Thymus (tissue), 14 donors: ENCODE data around the gene TARDBP. TPM values are rescaled to one million over a fixed set of nuclear protein-coding genes. Genes with fewer than 3 reads are reported as not detected.

Source experiments
- DNase-seq, 9 donors: peaks; one replicate each; pipeline ENCODE4 v3.0.0-alpha.2; 2013; ENCODE audit warnings: low spot score in 9 of 9, low read depth in 6 of 9, missing footprints in 1 of 9
- H3K27ac ChIP-seq, 2 donors: one replicate each; pipeline ENCODE4 v1.5.1; 2013; ENCODE audit warnings: control low read depth in 1 of 2, low read depth in 1 of 2, low read length in 1 of 2, mild to moderate bottlenecking in 1 of 2, moderate library complexity in 1 of 2
- H3K27me3 ChIP-seq, 2 donors: one replicate each; pipeline ENCODE4 v1.5.1; 2013; ENCODE audit warnings: low read length in 1 of 2; ENCODE audit not compliant: control insufficient read depth in 2 of 2, insufficient read depth in 1 of 2
- H3K36me3 ChIP-seq, 2 donors: one replicate each; pipeline ENCODE4 v1.5.1; 2013; ENCODE audit warnings: low read length in 1 of 2, mild to moderate bottlenecking in 1 of 2, moderate library complexity in 1 of 2; ENCODE audit not compliant: control insufficient read depth in 2 of 2, insufficient read depth in 2 of 2
- H3K4me1 ChIP-seq, 2 donors: one replicate each; pipeline ENCODE4 v1.5.1; 2013; ENCODE audit warnings: low read length in 2 of 2; ENCODE audit not compliant: control insufficient read depth in 2 of 2, insufficient read depth in 2 of 2
- H3K4me3 ChIP-seq, 2 donors: one replicate each; pipeline ENCODE4 v1.5.1; 2013; ENCODE audit warnings: low read length in 2 of 2, control low read depth in 1 of 2, mild to moderate bottlenecking in 1 of 2
- H3K9me3 ChIP-seq, 2 donors: one replicate each; pipeline ENCODE4 v1.5.1; 2013; ENCODE audit warnings: low read length in 1 of 2, mild to moderate bottlenecking in 1 of 2; ENCODE audit not compliant: control insufficient read depth in 2 of 2, insufficient read depth in 1 of 2
- WGBS: extraction: QIAGEN DNeasy Blood & Tissue Kit; methylation state at CpG from one replicate; pipeline ENCODE4 v1.1.7; 2013; 5-methylcytosine and 5-hydroxymethylcytosine counted together
- long read RNA-seq, 10 donors: transcript quantifications; one replicate each; lab custom pipeline, GENCODE V29; 2026
- polyA plus RNA-seq: library from polyadenylated mRNA; stranded (reverse); fragments of 200-250 nt; gene quantifications from one replicate; pipeline ENCODE4 v1.2.3, GENCODE V29; 2013
- total RNA-seq: library from RNA; stranded (reverse); fragments of 120-200 nt; gene quantifications from one replicate; pipeline ENCODE4 v1.2.4, GENCODE V29; 2013
- donor health status: healthy.

Gene TARDBP
- total RNA-seq (32.5 TPM), polyA plus RNA-seq (155 TPM)
- long read RNA-seq, donor 1, full-length matches to known transcripts, result 10 of 10 reads
- long read RNA-seq, donor 1, partial matches to known transcripts, result 0 of 10 reads
- long read RNA-seq, donor 1, other reads (novel, unspliced or antisense), result 0 of 10 reads
- long read RNA-seq, donor 2, full-length matches to known transcripts, result 98 of 152 reads
- long read RNA-seq, donor 2, partial matches to known transcripts, result 49 of 152 reads
- long read RNA-seq, donor 2, other reads (novel, unspliced or antisense), result 5 of 152 reads
- long read RNA-seq, donor 3, full-length matches to known transcripts, result 95 of 123 reads
- long read RNA-seq, donor 3, partial matches to known transcripts, result 28 of 123 reads
- long read RNA-seq, donor 3, other reads (novel, unspliced or antisense), result 0 of 123 reads
- long read RNA-seq, donor 4, full-length matches to known transcripts, result 34 of 34 reads
- long read RNA-seq, donor 4, partial matches to known transcripts, result 0 of 34 reads
- long read RNA-seq, donor 4, other reads (novel, unspliced or antisense), result 0 of 34 reads
- long read RNA-seq, donor 5, full-length matches to known transcripts, result 91 of 137 reads
- long read RNA-seq, donor 5, partial matches to known transcripts, result 46 of 137 reads
- long read RNA-seq, donor 5, other reads (novel, unspliced or antisense), result 0 of 137 reads
- long read RNA-seq, donor 6, full-length matches to known transcripts, result 41 of 41 reads
- long read RNA-seq, donor 6, partial matches to known transcripts, result 0 of 41 reads
- long read RNA-seq, donor 6, other reads (novel, unspliced or antisense), result 0 of 41 reads
- long read RNA-seq, donor 7, full-length matches to known transcripts, result 76 of 81 reads
- long read RNA-seq, donor 7, partial matches to known transcripts, result 5 of 81 reads
- long read RNA-seq, donor 7, other reads (novel, unspliced or antisense), result 0 of 81 reads
- long read RNA-seq, donor 8, full-length matches to known transcripts, result 23 of 33 reads
- long read RNA-seq, donor 8, partial matches to known transcripts, result 10 of 33 reads
- long read RNA-seq, donor 8, other reads (novel, unspliced or antisense), result 0 of 33 reads
- long read RNA-seq, donor 9, full-length matches to known transcripts, result 36 of 36 reads
- long read RNA-seq, donor 9, partial matches to known transcripts, result 0 of 36 reads
- long read RNA-seq, donor 9, other reads (novel, unspliced or antisense), result 0 of 36 reads
- long read RNA-seq, donor 10, full-length matches to known transcripts, result 40 of 85 reads
- long read RNA-seq, donor 10, partial matches to known transcripts, result 45 of 85 reads
- long read RNA-seq, donor 10, other reads (novel, unspliced or antisense), result 0 of 85 reads

GRCh38 chr1:11012260-11013159 lies at the start of gene TARDBP:
TSS of gene TARDBP (plus strand) at chr1:11012654. CDS start at chr1:11013728, 1,074 bp downstream.
- under 1% methylated on average over 94 of the region's 94 CpGs for WGBS
- peak within 1 kb of the TSS; percentile 94 to 96 for H3K4me3 ChIP-seq
- DNase-seq, result peak; percentile 86 to 95 (median 89)
- H3K36me3 ChIP-seq, result peaks cover 25 to 34% of the 10 kb centered on the region in 2 donors
- no peaks in the 10 kb centered on the region for H3K27me3 ChIP-seq
- peaks cover 8 to 15% of the 10 kb centered on the region in 2 donors for H3K4me1 ChIP-seq
- H3K27ac ChIP-seq, result peak within 1 kb of the TSS; percentile 96 to 98
- H3K9me3 ChIP-seq, result no peaks in the 10 kb centered on the region

DNA sequence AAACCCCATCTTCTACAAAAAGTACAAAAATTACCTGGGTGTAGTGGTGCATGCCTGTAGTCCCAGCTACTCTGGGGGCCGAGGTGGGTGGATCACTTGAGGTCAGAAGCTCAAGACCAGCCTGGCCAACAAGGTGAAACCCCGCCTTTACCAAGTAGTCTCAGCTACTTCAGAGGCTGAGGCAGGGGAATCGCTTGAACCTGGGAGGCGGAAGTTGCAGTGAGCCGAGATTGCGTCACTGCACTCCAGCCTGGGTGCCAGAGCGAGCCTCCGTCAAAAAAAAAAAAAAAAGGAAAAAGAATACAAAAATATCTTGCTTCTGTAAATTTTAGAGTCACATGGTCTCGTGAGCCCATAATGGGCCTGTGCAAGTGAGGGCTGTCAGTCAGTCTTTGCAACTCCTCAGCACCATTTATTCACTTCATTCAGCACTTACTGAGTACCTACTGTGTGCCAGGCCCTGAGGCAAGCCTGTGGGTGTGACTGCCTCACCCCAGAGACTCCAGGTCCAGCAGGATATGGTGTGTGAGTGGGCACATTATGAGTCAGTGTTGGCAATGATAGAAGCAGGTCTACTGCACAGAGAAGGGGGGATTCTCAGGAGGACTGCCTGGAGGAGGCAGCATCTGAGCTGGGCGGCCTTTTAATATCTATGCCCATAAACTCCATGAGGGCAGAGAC lies 46.8 kb upstream of the TARDBP start:
- Histone ChIP-seq H3K36me3 (no peaks in the 10 kb centered on the region), H3K4me1 (peaks cover 11 to 25% of the 10 kb centered on the region in 2 donors), H3K27me3 (peaks cover 0 to 15% of the 10 kb centered on the region in 2 donors), H3K9me3 (peaks cover 0 to 3% of the 10 kb centered on the region in 2 donors), H3K27ac (peak overlapping the region in 1 of 2 donors; percentile 26), H3K4me3 (no peak overlapping the region)
- DNase-seq, result no peak
- 16% methylated on average over 10 of the region's 10 CpGs for WGBS

- H3K27ac ChIP-seq, result no peak overlapping the region
- no peaks in the 10 kb centered on the region for H3K36me3 ChIP-seq
- H3K4me1 ChIP-seq, result peaks cover 11 to 19% of the 10 kb centered on the region in 2 donors
- no peak for DNase-seq
- peaks cover 0 to 3% of the 10 kb centered on the region in 2 donors for H3K9me3 ChIP-seq
- H3K27me3 ChIP-seq, result peaks cover 0 to 11% of the 10 kb centered on the region in 2 donors
- WGBS, result 95% methylated on average over 3 of the region's 3 CpGs
- no peak overlapping the region for H3K4me3 ChIP-seq
These were observed 45.4 kb upstream of the TARDBP start for GRCh38 chr1:10967090-10967489.

GRCh38 chr1:10968411-10968826 lies 44.0 kb upstream of the TARDBP start:
- H3K27ac ChIP-seq, result no peak overlapping the region
- 79% methylated on average over 13 of the region's 13 CpGs for WGBS
- peaks cover 11 to 19% of the 10 kb centered on the region in 2 donors for H3K4me1 ChIP-seq
- no peak overlapping the region for H3K4me3 ChIP-seq
- H3K9me3 ChIP-seq, result peaks cover 0 to 3% of the 10 kb centered on the region in 2 donors
- no peak for DNase-seq
- H3K36me3 ChIP-seq, result no peaks in the 10 kb centered on the region
- peaks cover 0 to 11% of the 10 kb centered on the region in 2 donors for H3K27me3 ChIP-seq

DNA sequence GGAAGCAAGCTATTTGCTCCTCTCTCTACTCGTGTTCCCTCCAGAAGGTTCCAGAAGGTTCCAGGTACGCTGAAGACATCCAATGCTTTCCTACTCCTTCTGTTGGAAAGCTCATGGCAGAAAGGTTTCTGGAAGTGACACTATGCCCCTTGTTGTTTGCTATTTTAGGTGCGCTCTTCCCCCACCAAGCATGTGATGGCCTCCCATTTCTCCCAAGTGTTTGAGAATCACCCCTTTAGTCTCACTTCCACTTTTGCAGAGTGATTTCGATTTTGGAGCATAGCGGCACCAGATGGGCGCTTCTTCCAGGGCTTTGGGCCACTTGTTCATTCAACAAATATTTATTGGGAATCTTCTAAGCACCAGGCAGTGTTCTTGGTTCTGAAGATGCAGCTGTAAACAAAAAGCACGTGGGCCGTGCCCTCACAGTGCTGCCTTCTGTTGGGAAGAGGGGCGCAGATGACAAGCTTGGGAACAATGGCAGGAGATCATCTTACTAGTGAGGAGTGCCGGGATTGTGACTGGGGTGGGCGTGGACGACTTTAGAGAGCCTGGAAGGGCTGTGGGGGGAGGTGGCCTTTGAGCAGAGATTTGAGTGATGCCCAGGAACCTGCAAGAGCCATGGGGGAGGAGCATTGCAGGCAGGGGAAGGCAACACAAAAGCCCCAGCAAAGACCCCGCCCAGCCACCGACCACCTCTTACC lies 43.0 kb upstream of the TARDBP start:
- H3K4me3 ChIP-seq, result no peak overlapping the region
- WGBS, result 92% methylated on average over 14 of the region's 14 CpGs

DNA sequence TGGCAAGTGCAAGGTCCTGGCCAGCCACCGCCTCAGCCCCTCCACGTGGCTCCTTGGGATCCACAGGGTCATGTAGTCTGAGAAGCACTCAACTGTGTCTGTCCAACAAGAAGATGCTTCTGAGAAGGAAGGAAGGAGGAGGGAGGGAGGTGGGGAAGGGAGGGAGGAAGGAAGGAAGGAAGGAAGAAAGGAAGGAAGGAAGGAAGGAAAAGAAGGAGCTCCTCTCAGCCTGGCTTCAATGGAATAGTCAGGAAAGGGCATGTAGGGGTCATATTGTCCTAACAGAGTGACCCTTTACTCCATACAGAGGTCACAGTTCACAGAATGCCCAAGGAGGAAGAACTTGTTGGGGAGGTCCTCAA lies 42.5 kb upstream of the TARDBP start:
- no peak for DNase-seq
- WGBS, result 87% methylated on average over 2 of the region's 2 CpGs
- peaks cover 9 to 17% of the 10 kb centered on the region in 2 donors for H3K4me1 ChIP-seq

More for the DNA sequence above, 43.0 kb upstream of the TARDBP start:
- H3K4me1 ChIP-seq, result peaks cover 11 to 19% of the 10 kb centered on the region in 2 donors
- H3K9me3 ChIP-seq, result no peaks in the 10 kb centered on the region
- no peaks in the 10 kb centered on the region for H3K36me3 ChIP-seq
- DNase-seq, result no peak
- H3K27me3 ChIP-seq, result peaks cover 0 to 8% of the 10 kb centered on the region in 2 donors
- no peak overlapping the region for H3K27ac ChIP-seq

GRCh38 chr1:10973552-10973951 lies 38.9 kb upstream of the TARDBP start:
- no peaks in the 10 kb centered on the region for H3K4me1 ChIP-seq
- DNase-seq, result no peak
- H3K27ac ChIP-seq, result no peak overlapping the region
- WGBS, result 78% methylated on average over 10 of the region's 10 CpGs
- no peak overlapping the region for H3K4me3 ChIP-seq
- H3K27me3 ChIP-seq, result peaks cover 0 to 10% of the 10 kb centered on the region in 2 donors
- H3K9me3 ChIP-seq, result no peaks in the 10 kb centered on the region
- H3K36me3 ChIP-seq, result no peaks in the 10 kb centered on the region

More for the DNA sequence above, 42.5 kb upstream of the TARDBP start:
- Histone ChIP-seq H3K27ac (no peak overlapping the region), H3K4me3 (no peak overlapping the region), H3K27me3 (peaks cover 0 to 8% of the 10 kb centered on the region in 2 donors), H3K36me3 (no peaks in the 10 kb centered on the region), H3K9me3 (no peaks in the 10 kb centered on the region)
